HepG2 (cell line): ENCODE measurements around the gene LRRC15. TPM values are rescaled to one million over a fixed set of nuclear protein-coding genes. Genes with fewer than 3 reads are reported as not detected.

Experiments
- ATF1 ChIP-seq: IDR thresholded peaks from 2 replicates; pipeline ENCODE4 v1.6.1; 2016; ENCODE audit warnings: mild to moderate bottlenecking, control low read depth
- HOXA3 ChIP-seq: sonication (generic); formaldehyde crosslinking; IDR thresholded peaks from 2 replicates; pipeline ENCODE4 v1.5.0; 2020; ENCODE audit warnings: missing genetic modification reagents
- HOXA7 ChIP-seq: sonication (generic); formaldehyde crosslinking; IDR thresholded peaks from 2 replicates; pipeline ENCODE4 v1.8.1; 2022; ENCODE audit warnings: mild to moderate bottlenecking, missing genetic modification reagents, moderate library complexity
- POLR2G ChIP-seq: fragments of 200-400 bp; formaldehyde crosslinking; IDR thresholded peaks from 2 replicates; pipeline ENCODE4 v1.6.1; 2018; ENCODE audit warnings: mild to moderate bottlenecking, low read depth, low read length, moderate library complexity
- YEATS4 ChIP-seq: sonication (generic); formaldehyde crosslinking; IDR thresholded peaks from 2 replicates; pipeline ENCODE4 v1.4.0; 2020; ENCODE audit warnings: missing genetic modification reagents, borderline replicate concordance
- ZFY ChIP-seq: sonication (generic); formaldehyde crosslinking; IDR thresholded peaks from 2 replicates; pipeline ENCODE4 v1.4.0; 2020; ENCODE audit warnings: missing genetic modification reagents
- ZNF776 ChIP-seq: sonication (generic); formaldehyde crosslinking; IDR thresholded peaks from 2 replicates; pipeline ENCODE4 v1.4.0; 2020; ENCODE audit warnings: mild to moderate bottlenecking, missing genetic modification reagents
- polyA plus RNA-seq, 8 experiments: library from polyadenylated mRNA; depleted of rRNA in 3 of 8; stranded (reverse) in 7 of 8; unstranded in 1 of 8; fragments of >200 nt; fragmentation: Illumina TruSeq in 4 of 8; extraction: Trizol in 4 of 8; gene quantifications; 2 replicates each; pipeline versions ENCODE4 v1.2.1 to v1.2.3, GENCODE V29; 2011 to 2016; ENCODE audit warnings: low read depth in 4 of 8, missing spikeins in 1 of 8, mixed read lengths in 1 of 8; ENCODE audit not compliant: insufficient read depth in 1 of 8
- total RNA-seq, 5 experiments: library from RNA; depleted of rRNA; stranded (reverse); fragments of >200 nt; fragmentation: Illumina TruSeq; extraction: Trizol; gene quantifications; 2 replicates each; pipeline ENCODE4 v1.2.3, GENCODE V29; 2016; ENCODE audit warnings: low read depth in 1 of 5
- TF ChIP-seq, protein P1 (sequence below): sonication (generic); formaldehyde crosslinking; IDR thresholded peaks from 2 replicates; pipeline ENCODE4 v1.8.0; 2022; ENCODE audit warnings: mild to moderate bottlenecking, missing genetic modification reagents, moderate library complexity
- TF ChIP-seq, protein P2 (sequence below): sonication (generic); formaldehyde crosslinking; IDR thresholded peaks from 2 replicates; pipeline ENCODE4 v1.5.1; 2020; ENCODE audit warnings: missing genetic modification reagents, mild to moderate bottlenecking, borderline replicate concordance
- TF ChIP-seq, protein P3 (sequence below): sonication (generic); formaldehyde crosslinking; IDR thresholded peaks from 2 replicates; pipeline ENCODE4 v1.5.1; 2020; ENCODE audit warnings: missing genetic modification reagents, mild to moderate bottlenecking, borderline replicate concordance
- TF ChIP-seq, protein P4 (sequence below): sonication (generic); formaldehyde crosslinking; conservative IDR thresholded peaks from 2 replicates; pipeline ENCODE4 v1.5.0; 2020; ENCODE audit warnings: missing genetic modification reagents
- TF ChIP-seq, protein P5 (sequence below): sonication (generic); formaldehyde crosslinking; IDR thresholded peaks from 2 replicates; pipeline ENCODE4 v1.5.0; 2020; ENCODE audit warnings: mild to moderate bottlenecking, low read depth, missing genetic modification reagents, borderline replicate concordance
- TF ChIP-seq, protein P6 (sequence below): sonication (generic); formaldehyde crosslinking; IDR thresholded peaks from 2 replicates; pipeline ENCODE4 v1.4.0; 2020; ENCODE audit warnings: mild to moderate bottlenecking, missing genetic modification reagents
- TF ChIP-seq, protein P7 (sequence below): sonication (generic); formaldehyde crosslinking; IDR thresholded peaks from 2 replicates; pipeline ENCODE4 v1.5.0; 2020; ENCODE audit warnings: mild to moderate bottlenecking, missing genetic modification reagents, borderline replicate concordance

LRRC15 gene
- total and polyA plus RNA-seq, 2 of the 13 experiments (the other 11 are each of a cell fraction or from before 2014, with no cell fraction given), result not detected

DNA sequence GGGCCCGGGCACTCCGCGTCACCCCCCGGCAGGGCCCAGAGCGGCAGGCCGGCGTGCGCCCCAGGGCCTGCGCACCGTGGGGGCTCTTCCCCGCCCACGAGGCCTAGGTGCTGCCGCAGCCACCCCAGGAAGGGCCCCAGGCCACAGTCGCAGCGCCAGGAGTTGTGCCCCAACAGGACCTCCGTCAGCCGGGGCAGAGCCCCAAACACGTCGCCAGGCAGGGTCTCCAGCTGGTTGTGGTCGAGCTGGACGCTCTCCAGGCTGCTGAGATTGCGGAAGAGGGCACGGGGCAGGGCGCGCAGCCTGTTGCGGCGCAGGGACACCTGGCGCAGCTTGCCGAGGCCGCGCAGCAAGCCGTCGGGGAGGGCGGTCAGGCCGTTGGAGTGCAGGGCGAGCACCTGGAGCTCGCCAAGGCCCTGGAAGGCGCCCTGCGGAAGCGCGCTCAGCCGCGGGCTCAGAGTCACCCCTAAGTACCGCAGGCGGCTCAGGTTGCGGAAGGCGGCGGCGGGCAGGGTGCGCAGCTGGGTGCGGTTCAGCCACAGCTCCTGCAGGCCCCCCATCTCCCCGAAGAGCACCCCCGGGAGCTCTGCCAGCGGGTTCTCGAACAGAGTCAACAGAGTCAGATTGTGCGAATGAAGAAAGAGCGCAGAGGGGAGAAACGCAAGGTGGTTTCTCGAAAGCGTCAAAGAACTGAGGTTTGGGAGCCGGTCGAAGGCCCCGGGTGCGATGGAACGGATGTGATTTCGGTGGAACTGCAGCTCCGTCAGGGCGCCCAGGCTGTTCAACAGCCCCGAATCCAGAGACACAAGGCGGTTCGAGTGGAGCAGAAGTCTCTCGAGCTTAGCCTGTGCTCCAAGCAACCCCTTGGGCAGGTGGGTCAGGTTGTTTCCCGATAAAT is 27.6 kb upstream of the LRRC15 start (continued):
- TF ChIP-seq, protein P1, sequence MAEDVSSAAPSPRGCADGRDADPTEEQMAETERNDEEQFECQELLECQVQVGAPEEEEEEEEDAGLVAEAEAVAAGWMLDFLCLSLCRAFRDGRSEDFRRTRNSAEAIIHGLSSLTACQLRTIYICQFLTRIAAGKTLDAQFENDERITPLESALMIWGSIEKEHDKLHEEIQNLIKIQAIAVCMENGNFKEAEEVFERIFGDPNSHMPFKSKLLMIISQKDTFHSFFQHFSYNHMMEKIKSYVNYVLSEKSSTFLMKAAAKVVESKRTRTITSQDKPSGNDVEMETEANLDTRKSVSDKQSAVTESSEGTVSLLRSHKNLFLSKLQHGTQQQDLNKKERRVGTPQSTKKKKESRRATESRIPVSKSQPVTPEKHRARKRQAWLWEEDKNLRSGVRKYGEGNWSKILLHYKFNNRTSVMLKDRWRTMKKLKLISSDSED (CRISPR knock-in tag), result no peak
- TF ChIP-seq HOXA7 (CRISPR knock-in tag) (no peak), HOXA3 (CRISPR knock-in tag) (peak; percentile 67; the same call in 1 of the 2 replicates), YEATS4 (0 out of 2 replicates have a peak, but pooled peaks have one; percentile 19), ATF1 (no peak), ZFY (CRISPR knock-in tag) (peak; percentile 30; the same call in 1 of the 2 replicates), POLR2G (no peak), ZNF776 (CRISPR knock-in tag) (peak; percentile 54; the same call in 1 of the 2 replicates)
- TF ChIP-seq, protein P2, sequence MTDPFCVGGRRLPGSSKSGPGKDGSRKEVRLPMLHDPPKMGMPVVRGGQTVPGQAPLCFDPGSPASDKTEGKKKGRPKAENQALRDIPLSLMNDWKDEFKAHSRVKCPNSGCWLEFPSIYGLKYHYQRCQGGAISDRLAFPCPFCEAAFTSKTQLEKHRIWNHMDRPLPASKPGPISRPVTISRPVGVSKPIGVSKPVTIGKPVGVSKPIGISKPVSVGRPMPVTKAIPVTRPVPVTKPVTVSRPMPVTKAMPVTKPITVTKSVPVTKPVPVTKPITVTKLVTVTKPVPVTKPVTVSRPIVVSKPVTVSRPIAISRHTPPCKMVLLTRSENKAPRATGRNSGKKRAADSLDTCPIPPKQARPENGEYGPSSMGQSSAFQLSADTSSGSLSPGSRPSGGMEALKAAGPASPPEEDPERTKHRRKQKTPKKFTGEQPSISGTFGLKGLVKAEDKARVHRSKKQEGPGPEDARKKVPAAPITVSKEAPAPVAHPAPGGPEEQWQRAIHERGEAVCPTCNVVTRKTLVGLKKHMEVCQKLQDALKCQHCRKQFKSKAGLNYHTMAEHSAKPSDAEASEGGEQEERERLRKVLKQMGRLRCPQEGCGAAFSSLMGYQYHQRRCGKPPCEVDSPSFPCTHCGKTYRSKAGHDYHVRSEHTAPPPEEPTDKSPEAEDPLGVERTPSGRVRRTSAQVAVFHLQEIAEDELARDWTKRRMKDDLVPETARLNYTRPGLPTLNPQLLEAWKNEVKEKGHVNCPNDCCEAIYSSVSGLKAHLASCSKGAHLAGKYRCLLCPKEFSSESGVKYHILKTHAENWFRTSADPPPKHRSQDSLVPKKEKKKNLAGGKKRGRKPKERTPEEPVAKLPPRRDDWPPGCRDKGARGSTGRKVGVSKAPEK (CRISPR knock-in tag), result no peak
- TF ChIP-seq, protein P3, sequence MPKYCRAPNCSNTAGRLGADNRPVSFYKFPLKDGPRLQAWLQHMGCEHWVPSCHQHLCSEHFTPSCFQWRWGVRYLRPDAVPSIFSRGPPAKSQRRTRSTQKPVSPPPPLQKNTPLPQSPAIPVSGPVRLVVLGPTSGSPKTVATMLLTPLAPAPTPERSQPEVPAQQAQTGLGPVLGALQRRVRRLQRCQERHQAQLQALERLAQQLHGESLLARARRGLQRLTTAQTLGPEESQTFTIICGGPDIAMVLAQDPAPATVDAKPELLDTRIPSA, result no peak
- TF ChIP-seq, protein P4, sequence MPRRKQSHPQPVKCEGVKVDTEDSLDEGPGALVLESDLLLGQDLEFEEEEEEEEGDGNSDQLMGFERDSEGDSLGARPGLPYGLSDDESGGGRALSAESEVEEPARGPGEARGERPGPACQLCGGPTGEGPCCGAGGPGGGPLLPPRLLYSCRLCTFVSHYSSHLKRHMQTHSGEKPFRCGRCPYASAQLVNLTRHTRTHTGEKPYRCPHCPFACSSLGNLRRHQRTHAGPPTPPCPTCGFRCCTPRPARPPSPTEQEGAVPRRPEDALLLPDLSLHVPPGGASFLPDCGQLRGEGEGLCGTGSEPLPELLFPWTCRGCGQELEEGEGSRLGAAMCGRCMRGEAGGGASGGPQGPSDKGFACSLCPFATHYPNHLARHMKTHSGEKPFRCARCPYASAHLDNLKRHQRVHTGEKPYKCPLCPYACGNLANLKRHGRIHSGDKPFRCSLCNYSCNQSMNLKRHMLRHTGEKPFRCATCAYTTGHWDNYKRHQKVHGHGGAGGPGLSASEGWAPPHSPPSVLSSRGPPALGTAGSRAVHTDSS, result no peak
- TF ChIP-seq, protein P5, sequence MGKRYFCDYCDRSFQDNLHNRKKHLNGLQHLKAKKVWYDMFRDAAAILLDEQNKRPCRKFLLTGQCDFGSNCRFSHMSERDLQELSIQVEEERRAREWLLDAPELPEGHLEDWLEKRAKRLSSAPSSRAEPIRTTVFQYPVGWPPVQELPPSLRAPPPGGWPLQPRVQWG (CRISPR knock-in tag), result no peak
- TF ChIP-seq, protein P6, sequence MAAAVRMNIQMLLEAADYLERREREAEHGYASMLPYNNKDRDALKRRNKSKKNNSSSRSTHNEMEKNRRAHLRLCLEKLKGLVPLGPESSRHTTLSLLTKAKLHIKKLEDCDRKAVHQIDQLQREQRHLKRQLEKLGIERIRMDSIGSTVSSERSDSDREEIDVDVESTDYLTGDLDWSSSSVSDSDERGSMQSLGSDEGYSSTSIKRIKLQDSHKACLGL (CRISPR knock-in tag), result 0 out of 2 replicates have a peak, but pooled peaks have one; percentile 29
- TF ChIP-seq, protein P7, sequence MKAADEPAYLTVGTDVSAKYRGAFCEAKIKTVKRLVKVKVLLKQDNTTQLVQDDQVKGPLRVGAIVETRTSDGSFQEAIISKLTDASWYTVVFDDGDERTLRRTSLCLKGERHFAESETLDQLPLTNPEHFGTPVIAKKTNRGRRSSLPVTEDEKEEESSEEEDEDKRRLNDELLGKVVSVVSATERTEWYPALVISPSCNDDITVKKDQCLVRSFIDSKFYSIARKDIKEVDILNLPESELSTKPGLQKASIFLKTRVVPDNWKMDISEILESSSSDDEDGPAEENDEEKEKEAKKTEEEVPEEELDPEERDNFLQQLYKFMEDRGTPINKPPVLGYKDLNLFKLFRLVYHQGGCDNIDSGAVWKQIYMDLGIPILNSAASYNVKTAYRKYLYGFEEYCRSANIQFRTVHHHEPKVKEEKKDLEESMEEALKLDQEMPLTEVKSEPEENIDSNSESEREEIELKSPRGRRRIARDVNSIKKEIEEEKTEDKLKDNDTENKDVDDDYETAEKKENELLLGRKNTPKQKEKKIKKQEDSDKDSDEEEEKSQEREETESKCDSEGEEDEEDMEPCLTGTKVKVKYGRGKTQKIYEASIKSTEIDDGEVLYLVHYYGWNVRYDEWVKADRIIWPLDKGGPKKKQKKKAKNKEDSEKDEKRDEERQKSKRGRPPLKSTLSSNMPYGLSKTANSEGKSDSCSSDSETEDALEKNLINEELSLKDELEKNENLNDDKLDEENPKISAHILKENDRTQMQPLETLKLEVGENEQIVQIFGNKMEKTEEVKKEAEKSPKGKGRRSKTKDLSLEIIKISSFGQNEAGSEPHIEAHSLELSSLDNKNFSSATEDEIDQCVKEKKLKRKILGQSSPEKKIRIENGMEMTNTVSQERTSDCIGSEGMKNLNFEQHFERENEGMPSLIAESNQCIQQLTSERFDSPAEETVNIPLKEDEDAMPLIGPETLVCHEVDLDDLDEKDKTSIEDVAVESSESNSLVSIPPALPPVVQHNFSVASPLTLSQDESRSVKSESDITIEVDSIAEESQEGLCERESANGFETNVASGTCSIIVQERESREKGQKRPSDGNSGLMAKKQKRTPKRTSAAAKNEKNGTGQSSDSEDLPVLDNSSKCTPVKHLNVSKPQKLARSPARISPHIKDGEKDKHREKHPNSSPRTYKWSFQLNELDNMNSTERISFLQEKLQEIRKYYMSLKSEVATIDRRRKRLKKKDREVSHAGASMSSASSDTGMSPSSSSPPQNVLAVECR (CRISPR knock-in tag), result no peak
